Choroid plexus epithelial cell (primary cell): ENCODE data around the gene ETV6.

Experiments used
- DNase-seq: peaks from one replicate; pipeline ENCODE4 v3.0.0-alpha.2; 2010; ENCODE audit warnings: low read depth
- H3K4me3 ChIP-seq: 2 replicates; pipeline ENCODE4 v1.5.1; 2011; ENCODE audit warnings: low read depth, mild to moderate bottlenecking, control low read depth, low read length, moderate library complexity
- CTCF ChIP-seq: conservative IDR thresholded peaks from 2 replicates; pipeline ENCODE4 v1.5.1; 2011; ENCODE audit warnings: low read depth, mild to moderate bottlenecking, control low read depth, inconsistent platforms, low read length, moderate library complexity

Gene ETV6

GRCh38 chr12:11684811-11685210, 35.3 kb downstream of the ETV6 start:
- no peak for DNase-seq
- TF ChIP-seq CTCF: no peak
- no peak overlapping the region for H3K4me3 ChIP-seq

GRCh38 chr12:11685316-11685715, 35.8 kb downstream of the ETV6 start:
- no peak for DNase-seq
- H3K4me3 ChIP-seq: no peak overlapping the region
- TF ChIP-seq CTCF: no peak

GRCh38 chr12:11685716-11686115, 36.2 kb downstream of the ETV6 start:
- DNase-seq: peak; percentile 41
- TF ChIP-seq CTCF: no peak
- H3K4me3 ChIP-seq: no peak overlapping the region

- no peak for TF ChIP-seq CTCF
- no peak for DNase-seq
Observed at GRCh38 chr12:11686120-11686519, 36.6 kb downstream of the ETV6 start.

GRCh38 chr12:11687528-11687927, 38.1 kb downstream of the ETV6 start:
- no peak overlapping the region for H3K4me3 ChIP-seq
- DNase-seq: no peak
- TF ChIP-seq CTCF: no peak

More at GRCh38 chr12:11686120-11686519, 36.6 kb downstream of the ETV6 start:
- H3K4me3 ChIP-seq: no peak overlapping the region

- no peak for DNase-seq
- no peak for TF ChIP-seq CTCF
Observed at GRCh38 chr12:11688379-11688778, 38.9 kb downstream of the ETV6 start.

GRCh38 chr12:11688831-11689230, 39.4 kb downstream of the ETV6 start:
- peak; percentile 56 for DNase-seq
- H3K4me3 ChIP-seq: no peak overlapping the region
- no peak for TF ChIP-seq CTCF

More at GRCh38 chr12:11688379-11688778, 38.9 kb downstream of the ETV6 start:
- no peak overlapping the region for H3K4me3 ChIP-seq
